Parathyroid adenoma (tissue), 2 donors: ENCODE results near the gene FSTL4.
"Not testable (repeated sequence)": the region's sequence is repeated elsewhere in the genome, so short reads cannot be mapped to it uniquely, and the experiment has no call there.

Source experiments
- H2AFZ ChIP-seq: fragments of 300-600 bp; sonication (generic); one replicate; pipeline ENCODE4 v1.7.0; 2017; ENCODE audit warnings: antibody characterized with exemption, mild to moderate bottlenecking
- H3K27ac ChIP-seq: fragments of 300-600 bp; sonication (generic); one replicate; pipeline ENCODE4 v1.7.0; 2017
- H3K27me3 ChIP-seq: fragments of 300-600 bp; sonication (generic); one replicate; pipeline ENCODE4 v1.7.0; 2017; ENCODE audit warnings: low read length; ENCODE audit not compliant: control insufficient read depth, insufficient read depth
- H3K36me3 ChIP-seq: fragments of 300-600 bp; sonication (generic); one replicate; pipeline ENCODE4 v1.7.0; 2017; ENCODE audit warnings: low read length; ENCODE audit not compliant: control insufficient read depth, insufficient read depth
- H3K4me1 ChIP-seq: fragments of 300-600 bp; sonication (generic); one replicate; pipeline ENCODE4 v1.7.0; 2017; ENCODE audit warnings: control low read depth
- H3K4me2 ChIP-seq: fragments of 300-600 bp; sonication (generic); one replicate; pipeline ENCODE4 v1.7.0; 2017; ENCODE audit warnings: low read length
- H3K4me3 ChIP-seq: fragments of 300-600 bp; sonication (generic); one replicate; pipeline ENCODE4 v1.7.0; 2017; ENCODE audit warnings: low read depth, low read length
- H3K79me2 ChIP-seq: fragments of 300-600 bp; sonication (generic); one replicate; pipeline ENCODE4 v1.7.0; 2017; ENCODE audit warnings: control low read depth
- H3K9ac ChIP-seq: fragments of 300-600 bp; sonication (generic); one replicate; pipeline ENCODE4 v1.7.0; 2017; ENCODE audit warnings: mild to moderate bottlenecking
- H3K9me3 ChIP-seq: fragments of 300-600 bp; sonication (generic); one replicate; pipeline ENCODE4 v1.7.0; 2017; ENCODE audit warnings: low read length; ENCODE audit not compliant: control insufficient read depth
- CTCF ChIP-seq: fragments of 300-600 bp; sonication (generic); IDR thresholded peaks from one replicate; pipeline ENCODE4 v1.7.0; 2017; ENCODE audit warnings: antibody characterized with exemption, mild to moderate bottlenecking
- donor health status: primary hyperparathyroidism.

Gene FSTL4

DNA sequence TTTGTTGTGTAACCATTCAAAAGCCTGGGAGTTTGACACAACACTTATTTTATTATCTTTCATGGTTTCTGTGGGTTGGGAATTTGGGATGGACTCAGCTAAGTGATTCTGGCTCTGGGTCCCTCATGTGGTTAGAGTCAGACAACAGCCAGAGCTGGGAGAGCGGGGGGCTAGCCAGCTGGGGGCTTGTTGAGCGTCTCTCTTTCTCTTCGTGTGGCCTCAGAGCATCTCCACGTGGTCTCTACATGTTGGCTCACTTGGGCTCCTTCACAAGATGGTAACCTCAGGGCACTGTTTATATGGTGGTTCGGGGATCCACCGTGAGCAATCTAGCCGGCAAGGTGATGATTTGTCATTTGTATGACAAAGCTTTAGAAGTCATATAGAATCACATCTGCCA, 73.6 kb downstream of the FSTL4 start:
- no peak overlapping the region for H2AFZ ChIP-seq
- no peak overlapping the region for H3K4me2 ChIP-seq
- no peaks in the 10 kb centered on the region for H3K4me1 ChIP-seq
- no peak for TF ChIP-seq CTCF
- H3K36me3 ChIP-seq = no peaks in the 10 kb centered on the region
- H3K9me3 ChIP-seq = no peaks in the 10 kb centered on the region
- H3K79me2 ChIP-seq = no peaks in the 10 kb centered on the region
- peaks cover 3% of the 10 kb centered on the region for H3K27me3 ChIP-seq
- H3K9ac ChIP-seq = no peak overlapping the region
- H3K4me3 ChIP-seq = no peak overlapping the region
- no peak overlapping the region for H3K27ac ChIP-seq

- not testable (repeated sequence) for H3K27me3 ChIP-seq, H3K4me2 ChIP-seq, H3K9ac ChIP-seq, H3K4me3 ChIP-seq, H3K36me3 ChIP-seq, H3K4me1 ChIP-seq, H3K79me2 ChIP-seq, H2AFZ ChIP-seq, H3K9me3 ChIP-seq, H3K27ac ChIP-seq
Observed at GRCh38 chr5:133535241-133535929, 77.0 kb downstream of the FSTL4 start.

DNA sequence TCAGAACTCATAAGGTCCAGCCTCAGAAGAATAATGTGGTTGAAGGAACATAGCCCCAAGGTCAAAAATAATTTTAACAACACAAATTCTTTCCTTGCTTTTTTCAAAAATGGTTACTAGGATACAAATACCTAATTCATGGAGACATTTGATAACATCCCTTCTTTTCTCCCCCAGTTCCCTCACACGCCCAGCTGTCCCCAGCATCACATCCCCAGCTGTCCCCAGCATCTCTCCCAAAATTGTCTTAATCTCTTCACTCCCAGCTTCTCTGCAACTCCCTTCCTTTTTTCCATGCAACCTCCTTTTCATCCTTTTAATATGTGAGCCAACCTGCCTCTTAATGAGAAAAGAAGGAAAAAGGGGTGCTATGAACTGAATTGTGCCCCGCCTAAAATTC, 77.8 kb downstream of the FSTL4 start:
- H3K27ac ChIP-seq = no peak overlapping the region
- H3K27me3 ChIP-seq = peaks cover 3% of the 10 kb centered on the region
- peaks cover 8% of the 10 kb centered on the region for H3K4me1 ChIP-seq
- no peak for TF ChIP-seq CTCF
- no peaks in the 10 kb centered on the region for H3K9me3 ChIP-seq
- no peak overlapping the region for H2AFZ ChIP-seq
- H3K4me3 ChIP-seq = no peak overlapping the region
- H3K4me2 ChIP-seq = no peak overlapping the region
- no peaks in the 10 kb centered on the region for H3K36me3 ChIP-seq
- H3K9ac ChIP-seq = no peak overlapping the region
- H3K79me2 ChIP-seq = no peaks in the 10 kb centered on the region

DNA sequence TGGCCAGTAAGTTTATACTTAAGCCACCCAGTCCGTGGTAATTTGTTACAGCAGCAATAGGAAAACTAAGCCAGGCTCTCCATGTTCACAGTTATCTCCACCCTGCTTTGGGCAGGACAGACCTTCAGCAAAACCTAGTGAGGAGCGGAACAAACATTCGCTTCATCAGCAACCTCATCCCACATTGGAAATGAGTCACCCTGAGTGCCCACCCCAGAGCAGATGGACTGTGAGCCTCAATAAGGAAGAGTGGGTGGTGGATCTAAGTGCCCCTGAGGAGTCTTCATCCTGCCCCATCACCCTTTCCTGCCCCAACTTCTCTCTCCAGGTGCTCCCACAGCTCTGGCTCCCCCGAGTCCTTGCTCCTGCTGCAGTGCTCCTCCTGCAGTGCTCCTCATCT, 78.8 kb downstream of the FSTL4 start:
- Histone ChIP-seq H3K36me3 (no peaks in the 10 kb centered on the region), H3K9ac (no peak overlapping the region), H2AFZ (no peak overlapping the region), H3K9me3 (no peaks in the 10 kb centered on the region), H3K27me3 (peaks cover 3% of the 10 kb centered on the region), H3K27ac (no peak overlapping the region), H3K4me2 (no peak overlapping the region), H3K79me2 (no peaks in the 10 kb centered on the region), H3K4me3 (no peak overlapping the region), H3K4me1 (peaks cover 8% of the 10 kb centered on the region)
- TF ChIP-seq CTCF = no peak

GRCh38 chr5:133531594-133531993, 80.7 kb downstream of the FSTL4 start:
- Histone ChIP-seq H3K27ac (peak overlapping the region; percentile 16), H3K4me3 (no peak overlapping the region), H3K79me2 (no peaks in the 10 kb centered on the region), H3K9me3 (no peaks in the 10 kb centered on the region), H3K36me3 (no peaks in the 10 kb centered on the region), H3K4me2 (no peak overlapping the region), H2AFZ (peak overlapping the region; percentile 17), H3K9ac (no peak overlapping the region), H3K27me3 (no peaks in the 10 kb centered on the region), H3K4me1 (peaks cover 8% of the 10 kb centered on the region)
- TF ChIP-seq CTCF = no peak
